T-cell (primary cell): ENCODE measurements around the gene TAS2R14. TPM values are rescaled to one million over a fixed set of nuclear protein-coding genes. Genes with fewer than 3 reads are reported as not detected.

Source experiments
- ATAC-seq, 4 experiments: fragments of 200-7000 bp in 3 of 4; fragments of 150-1000 bp in 1 of 4; cut with Tn5 transposase; replicated peaks in 1 of 4; 1 replicate in 3 of 4; 2 replicates in 1 of 4; pipeline ENCODE4 v1.10.0; 2021; ENCODE audit warnings: moderate library complexity in 3 of 4, mild to moderate bottlenecking in 2 of 4, moderate number of reproducible peaks in 1 of 4
- CTCF ChIA-PET, 2 donors: fragments of 300-600 bp; sonication (Branson Sonifier 250); formaldehyde crosslinking; loops; one replicate each; lab custom pipeline; 2022; ENCODE audit warnings: antibody characterized with exemption in 2 of 2; lab: Charles Lee
- POLR2A ChIA-PET, 2 donors: fragments of 300-600 bp; sonication (Branson Sonifier 250); formaldehyde crosslinking; loops; one replicate each; lab custom pipeline; 2022; ENCODE audit warnings: antibody characterized with exemption in 2 of 2; lab: Charles Lee
- DNase-seq, 35 experiments: peaks; one replicate each; pipeline versions ENCODE4 v3.0.0 to v3.0.0-alpha.2; 2013 to 2023
- H3K27ac ChIP-seq: one replicate; pipeline ENCODE4 v1.5.1; 2013; ENCODE audit warnings: low read length
- H3K27me3 ChIP-seq, 2 experiments: replicated peaks in 1 of 2; 1 replicate in 1 of 2; 2 replicates in 1 of 2; pipeline versions ENCODE4 v1.6.1 to v1.7.0; 2013; ENCODE audit warnings: low read length in 1 of 2, mixed read lengths in 1 of 2; ENCODE audit not compliant: control insufficient read depth in 2 of 2, insufficient read depth in 2 of 2; ENCODE audit errors: extremely low read depth in 1 of 2
- H3K36me3 ChIP-seq, 2 donors: 1 replicate in 1 of 2; 2 replicates in 1 of 2; pipeline versions ENCODE4 v1.6.1 to v1.7.0; 2013; ENCODE audit warnings: low read length in 1 of 2; ENCODE audit not compliant: control insufficient read depth in 2 of 2, insufficient read depth in 1 of 2; ENCODE audit errors: extremely low read depth in 1 of 2
- H3K4me1 ChIP-seq, 2 experiments: 1 replicate in 1 of 2; 2 replicates in 1 of 2; pipeline versions ENCODE4 v1.6.1 to v1.7.0; 2013; ENCODE audit warnings: low read length in 2 of 2, mixed read lengths in 1 of 2; ENCODE audit not compliant: insufficient read depth in 2 of 2, control insufficient read depth in 1 of 2; ENCODE audit errors: extremely low read depth in 1 of 2
- H3K4me3 ChIP-seq, 2 donors: 1 replicate in 1 of 2; 2 replicates in 1 of 2; pipeline versions ENCODE4 v1.5.1 to v1.7.0; 2013; ENCODE audit warnings: mild to moderate bottlenecking in 2 of 2, low read length in 1 of 2, moderate library complexity in 1 of 2; ENCODE audit not compliant: control insufficient read depth in 1 of 2; ENCODE audit errors: extremely low read depth in 1 of 2
- H3K9me3 ChIP-seq: 2 replicates; pipeline ENCODE4 v1.7.0; 2013
- H3K27ac Mint-ChIP-seq, 2 donors: one replicate each; pipeline ENCODE4 v1.8.0; 2020 to 2021; ENCODE audit warnings: mild to moderate bottlenecking in 2 of 2, mixed read lengths in 2 of 2
- H3K27me3 Mint-ChIP-seq, 2 donors: one replicate each; pipeline ENCODE4 v1.8.0; 2021 to 2022; ENCODE audit warnings: mixed read lengths in 2 of 2
- H3K36me3 Mint-ChIP-seq: one replicate; pipeline ENCODE4 v1.8.0; 2021; ENCODE audit warnings: mixed read lengths
- H3K4me1 Mint-ChIP-seq, 3 donors: one replicate each; pipeline ENCODE4 v1.8.0; 2020 to 2022; ENCODE audit warnings: mixed read lengths in 3 of 3, mild to moderate bottlenecking in 1 of 3
- H3K4me3 Mint-ChIP-seq, 3 donors: one replicate each; pipeline ENCODE4 v1.8.0; 2020 to 2022; ENCODE audit warnings: mild to moderate bottlenecking in 3 of 3, mixed read lengths in 3 of 3, moderate library complexity in 3 of 3
- H3K9me3 Mint-ChIP-seq, 3 donors: one replicate each; pipeline ENCODE4 v1.8.0; 2020 to 2022; ENCODE audit warnings: mixed read lengths in 3 of 3
- WGBS: methylation state at CpG from one replicate; pipeline ENCODE4 v1.1.5; 2013; ENCODE audit warnings: missing lambda C conversion rate; ENCODE audit not compliant: insufficient coverage; 5-methylcytosine and 5-hydroxymethylcytosine counted together
- total RNA-seq, 35 experiments: library from RNA in 6 of 35; stranded (reverse) in 6 of 35; fragments of 120-200 nt in 1 of 35; gene quantifications; one replicate each; pipeline versions ENCODE4 v1.2.1 to v1.2.4 and lab custom pipeline; 2013 to 2026

The TAS2R14 gene
- total RNA-seq, 5 donors from 2014 or later (not counting 1 experiment from before 2014, with no cell fraction given), result 2.4 to 3.5 (median 2.7) TPM

GRCh38 chr12:10952645-10953044, 13.6 kb upstream of the TAS2R14 start:
- Histone ChIP-seq H3K36me3 (no peaks in the 10 kb centered on the region), H3K4me1 (no peaks in the 10 kb centered on the region), H3K27me3 (no peaks in the 10 kb centered on the region), H3K4me3 (no peak overlapping the region), H3K27ac (no peak overlapping the region), H3K9me3 (no peaks in the 10 kb centered on the region)
- ChIA-PET POLR2A (no interaction called here), CTCF (interaction anchor here in 1 of 2 donors (0.6 kb wide), 1 partner anchor 242 kb away, joined by 5 read pairs; no protein-coding TSS in a partner anchor)
- H3K4me1 Mint-ChIP-seq, result peaks cover 8 to 19% (median 16%) of the 10 kb centered on the region in 3 donors
- 100% methylated on average over 4 of the region's 4 CpGs for WGBS
- peaks cover 19 to 32% (median 28%) of the 10 kb centered on the region in 3 donors for H3K9me3 Mint-ChIP-seq
- DNase-seq, result no peak
- no peak for ATAC-seq
- H3K27me3 Mint-ChIP-seq, result no peaks in the 10 kb centered on the region
- peaks cover 54% of the 10 kb centered on the region for H3K36me3 Mint-ChIP-seq
- H3K4me3 Mint-ChIP-seq, result no peak overlapping the region
- H3K27ac Mint-ChIP-seq, result no peak overlapping the region

GRCh38 chr12:10943167-10943566, 4.1 kb upstream of the TAS2R14 start:
- POLR2A ChIA-PET, result interaction anchor here in 1 of 2 donors (0.5 kb wide), 1 partner anchor 381 kb away, joined by 4 read pairs; no protein-coding TSS in a partner anchor

GRCh38 chr12:10941916-10942607, 3.0 kb upstream of the TAS2R14 start:
- Mint-ChIP-seq H3K4me1 (peaks cover 0 to 6% (median 6%) of the 10 kb centered on the region in 3 donors), H3K4me3 (no peak overlapping the region), H3K36me3 (peaks cover 20% of the 10 kb centered on the region), H3K27me3 (no peaks in the 10 kb centered on the region), H3K9me3 (peaks cover 2 to 5% (median 4%) of the 10 kb centered on the region in 3 donors), H3K27ac (peak overlapping the region in 1 of 2 donors; percentile 12)
- H3K36me3 ChIP-seq, result no peaks in the 10 kb centered on the region
- H3K4me1 ChIP-seq, result no peaks in the 10 kb centered on the region
- ChIA-PET CTCF (no interaction called here), POLR2A (no interaction called here)
- WGBS, result 70% methylated on average over 4 of the region's 4 CpGs
- no peaks in the 10 kb centered on the region for H3K9me3 ChIP-seq
- ATAC-seq, result peak in 2 of 4 experiments; percentile 19 to 31
- DNase-seq, result no peak
- H3K4me3 ChIP-seq, result no peak overlapping the region
- H3K27me3 ChIP-seq, result no peaks in the 10 kb centered on the region
- H3K27ac ChIP-seq, result no peak overlapping the region

More at GRCh38 chr12:10943167-10943566, 4.1 kb upstream of the TAS2R14 start:
- Histone ChIP-seq H3K27me3 (no peaks in the 10 kb centered on the region), H3K27ac (no peak overlapping the region), H3K36me3 (no peaks in the 10 kb centered on the region), H3K9me3 (no peaks in the 10 kb centered on the region), H3K4me1 (no peaks in the 10 kb centered on the region), H3K4me3 (no peak overlapping the region)
- WGBS, result no CpG with 5 or more reads among the region's 2 CpGs
- DNase-seq, result no peak
- Mint-ChIP-seq H3K36me3 (peaks cover 28% of the 10 kb centered on the region), H3K4me1 (peaks cover 0 to 6% (median 6%) of the 10 kb centered on the region in 3 donors), H3K27me3 (no peaks in the 10 kb centered on the region), H3K9me3 (peaks cover 5 to 13% (median 12%) of the 10 kb centered on the region in 3 donors), H3K4me3 (no peak overlapping the region), H3K27ac (no peak overlapping the region)
- CTCF ChIA-PET, result no interaction called here
- ATAC-seq, result no peak

GRCh38 chr12:10941369-10941768, 2.3 kb upstream of the TAS2R14 start:
- Histone ChIP-seq H3K27ac (no peak overlapping the region), H3K9me3 (no peaks in the 10 kb centered on the region), H3K4me1 (no peaks in the 10 kb centered on the region), H3K27me3 (no peaks in the 10 kb centered on the region), H3K4me3 (no peak overlapping the region), H3K36me3 (no peaks in the 10 kb centered on the region)
- Mint-ChIP-seq H3K27ac (no peak overlapping the region), H3K4me3 (no peak overlapping the region), H3K9me3 (no peaks in the 10 kb centered on the region), H3K4me1 (peaks cover 0 to 6% (median 6%) of the 10 kb centered on the region in 3 donors), H3K36me3 (peaks cover 17% of the 10 kb centered on the region), H3K27me3 (no peaks in the 10 kb centered on the region)
- ChIA-PET POLR2A (no interaction called here), CTCF (no interaction called here)
- no peak for ATAC-seq
- no peak for DNase-seq

- CTCF ChIA-PET, result no interaction called here
- no CpG with 5 or more reads among the region's 2 CpGs for WGBS
- H3K9me3 ChIP-seq, result no peaks in the 10 kb centered on the region
- Mint-ChIP-seq H3K9me3 (no peaks in the 10 kb centered on the region), H3K4me1 (peaks cover 0 to 6% (median 6%) of the 10 kb centered on the region in 3 donors), H3K27me3 (no peaks in the 10 kb centered on the region), H3K27ac (no peak overlapping the region), H3K36me3 (peaks cover 15% of the 10 kb centered on the region), H3K4me3 (no peak overlapping the region)
- no peaks in the 10 kb centered on the region for H3K36me3 ChIP-seq
- no peaks in the 10 kb centered on the region for H3K27me3 ChIP-seq
- no peak overlapping the region for H3K4me3 ChIP-seq
- H3K4me1 ChIP-seq, result no peaks in the 10 kb centered on the region
- H3K27ac ChIP-seq, result no peak overlapping the region
- DNase-seq (no peak), ATAC-seq (no peak)
- POLR2A ChIA-PET, result no interaction called here
Measured at GRCh38 chr12:10940389-10940788, 1.3 kb upstream of the TAS2R14 start.

- Mint-ChIP-seq H3K4me3 (no peak overlapping the region), H3K36me3 (peaks cover 16% of the 10 kb centered on the region), H3K27ac (no peak overlapping the region), H3K9me3 (no peaks in the 10 kb centered on the region), H3K27me3 (no peaks in the 10 kb centered on the region), H3K4me1 (peaks cover 0 to 2% (median under 1%) of the 10 kb centered on the region in 3 donors)
- CTCF ChIA-PET, result no interaction called here
- DNase-seq, result no peak
- POLR2A ChIA-PET, result no interaction called here
- ATAC-seq, result no peak
- Histone ChIP-seq H3K4me3 (no peak overlapping the region), H3K9me3 (no peaks in the 10 kb centered on the region), H3K4me1 (no peaks in the 10 kb centered on the region), H3K27me3 (no peaks in the 10 kb centered on the region), H3K27ac (no peak overlapping the region), H3K36me3 (no peaks in the 10 kb centered on the region)
- WGBS, result no CpG with 5 or more reads among the region's 1 CpG
Measured at GRCh38 chr12:10936506-10936905, 2.6 kb downstream of the TAS2R14 start.
